D721Med (cell line): ENCODE data around the gene ASCC3.

ENCODE experiments used
- DNase-seq: peaks from one replicate; pipeline ENCODE4 v3.0.0; 2011; ENCODE audit warnings: low spot score; ENCODE audit not compliant: insufficient read length
- FAIRE-seq: peaks from 2 replicates; lab custom pipeline; 2011; peaks lifted over from hg19 to GRCh38; lab: Jason Lieb, UNC
- CTCF ChIP-seq: IDR thresholded peaks from 2 replicates; pipeline ENCODE4 v1.5.1; 2012; ENCODE audit warnings: mild to moderate bottlenecking, control low read depth; ENCODE audit not compliant: insufficient read depth; ENCODE audit errors: missing control alignments

ASCC3 gene

GRCh38 chr6:100458841-100459591, 422.1 kb downstream of the ASCC3 start:
- no peak for TF ChIP-seq CTCF
- no peak for FAIRE-seq

More at GRCh38 chr6:100458841-100459591, 422.1 kb downstream of the ASCC3 start:
- no peak for DNase-seq
